Measurements from ENCODE around the gene PAH.

PAH gene

DNA sequence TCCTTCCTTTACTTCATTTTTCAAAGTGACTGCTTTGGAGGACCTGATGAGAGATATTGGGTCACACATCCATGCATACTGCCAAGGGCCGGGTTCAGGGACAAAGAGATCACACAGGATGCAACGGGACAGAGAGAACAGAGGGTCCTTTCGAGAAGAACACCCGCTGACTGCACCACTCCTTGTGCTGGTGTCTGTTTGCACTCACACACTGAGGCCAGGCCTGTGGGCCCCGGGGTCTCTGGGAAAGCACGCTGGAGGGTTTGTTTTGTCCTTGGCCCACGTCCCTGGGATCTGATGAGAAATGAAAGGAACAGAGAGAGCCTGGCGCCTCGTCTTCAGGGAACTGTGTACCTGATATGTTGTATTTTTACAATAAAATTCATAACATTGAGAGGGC lies 42.2 kb downstream of the PAH start:
- Histone ChIP-seq H3K36me3 (ENCODE audit: control insufficient read depth, insufficient read depth, low read length) (no peaks in the 10 kb centered on the region), H3K27ac (ENCODE audit: insufficient read depth, low read depth, low read length, poor library complexity, severe bottlenecking) (peak overlapping the region; percentile 44), H3K27me3 (ENCODE audit: control insufficient read depth, insufficient read depth, low read length, poor library complexity, severe bottlenecking) (no peaks in the 10 kb centered on the region), H3K9me3 (ENCODE audit: control insufficient read depth, low read length) (no peaks in the 10 kb centered on the region), H3K4me1 (ENCODE audit: control insufficient read depth, insufficient read depth, low read length) (peaks cover 22% of the 10 kb centered on the region), H3K4me3 (ENCODE audit: insufficient read depth, low read depth, low read length) (no peak overlapping the region)
- 61 to 76% methylated on average over 8 to 9 of the region's 9 CpGs for WGBS, 2 experiments

DNA sequence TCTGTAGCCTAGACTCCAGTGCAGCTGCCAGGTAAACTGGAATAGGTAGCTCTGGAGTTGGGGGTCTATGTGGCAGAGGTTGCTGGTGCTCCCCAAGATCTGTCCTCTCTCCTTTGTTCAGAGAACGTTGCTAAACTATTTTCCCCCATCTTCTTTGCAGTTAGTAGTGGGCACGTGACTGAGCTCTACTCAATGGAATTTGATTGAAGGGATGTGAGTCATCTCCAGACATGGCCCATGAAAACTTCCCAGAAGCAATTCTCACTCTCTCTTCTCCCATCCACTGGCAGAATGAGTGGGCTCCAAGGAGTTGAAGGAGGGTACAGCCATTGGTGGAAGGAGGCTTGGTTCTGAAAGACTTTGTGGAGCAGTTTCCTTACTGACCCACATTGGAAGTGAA lies 44.0 kb downstream of the PAH start:
- Histone ChIP-seq H3K36me3 (ENCODE audit: control insufficient read depth, insufficient read depth, low read length) (no peaks in the 10 kb centered on the region), H3K27me3 (ENCODE audit: control insufficient read depth, insufficient read depth, low read length, poor library complexity, severe bottlenecking) (no peaks in the 10 kb centered on the region), H3K4me1 (ENCODE audit: control insufficient read depth, insufficient read depth, low read length) (peaks cover 22% of the 10 kb centered on the region), H3K9me3 (ENCODE audit: control insufficient read depth, low read length) (no peaks in the 10 kb centered on the region), H3K4me3 (ENCODE audit: insufficient read depth, low read depth, low read length) (no peak overlapping the region), H3K27ac (ENCODE audit: insufficient read depth, low read depth, low read length, poor library complexity, severe bottlenecking) (no peak overlapping the region)
- WGBS, 2 experiments, result 74% methylated on average over 2 of the region's 2 CpGs; no CpG with 5 or more reads in 1 of the 2 experiments

DNA sequence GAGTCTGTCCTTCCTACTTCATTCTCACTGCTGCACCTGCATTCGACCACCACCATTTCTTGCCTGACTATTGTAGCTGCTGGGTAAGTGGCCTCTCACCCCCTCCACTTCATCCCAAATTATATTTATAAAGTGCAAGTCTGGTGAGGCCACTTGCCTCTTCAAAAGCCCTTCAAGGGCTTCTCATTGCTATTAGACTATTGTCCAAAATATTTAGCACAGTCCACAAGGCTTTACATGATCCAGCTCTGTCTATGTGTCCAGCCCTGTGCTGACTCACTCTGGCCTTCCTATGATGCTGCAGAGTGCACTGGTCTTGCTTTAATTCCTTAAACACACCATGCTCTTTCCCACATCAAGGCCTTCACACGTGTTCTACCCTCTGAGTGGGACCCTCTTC lies 46.0 kb downstream of the PAH start:
- H3K36me3 ChIP-seq (ENCODE audit: control insufficient read depth, insufficient read depth, low read length), result no peaks in the 10 kb centered on the region
- no peaks in the 10 kb centered on the region for H3K9me3 ChIP-seq (ENCODE audit: control insufficient read depth, low read length)

GRCh38 chr12:102869571-102869970 lies 47.5 kb downstream of the PAH start:
- Histone ChIP-seq H3K9me3 (ENCODE audit: control insufficient read depth, low read length) (no peaks in the 10 kb centered on the region), H3K27ac (ENCODE audit: insufficient read depth, low read depth, low read length, poor library complexity, severe bottlenecking) (no peak overlapping the region), H3K27me3 (ENCODE audit: control insufficient read depth, insufficient read depth, low read length, poor library complexity, severe bottlenecking) (no peaks in the 10 kb centered on the region), H3K36me3 (ENCODE audit: control insufficient read depth, insufficient read depth, low read length) (no peaks in the 10 kb centered on the region), H3K4me3 (ENCODE audit: insufficient read depth, low read depth, low read length) (no peak overlapping the region), H3K4me1 (ENCODE audit: control insufficient read depth, insufficient read depth, low read length) (peaks cover 10% of the 10 kb centered on the region)
- 26 to 31% methylated on average over 3 of the region's 3 CpGs for WGBS, 2 experiments

More for the DNA sequence above, 46.0 kb downstream of the PAH start:
- Histone ChIP-seq H3K4me3 (ENCODE audit: insufficient read depth, low read depth, low read length) (no peak overlapping the region), H3K27ac (ENCODE audit: insufficient read depth, low read depth, low read length, poor library complexity, severe bottlenecking) (no peak overlapping the region), H3K4me1 (ENCODE audit: control insufficient read depth, insufficient read depth, low read length) (peaks cover 19% of the 10 kb centered on the region), H3K27me3 (ENCODE audit: control insufficient read depth, insufficient read depth, low read length, poor library complexity, severe bottlenecking) (no peaks in the 10 kb centered on the region)
- WGBS, 2 experiments, result 80 to 81% methylated on average over 2 of the region's 2 CpGs

GRCh38 chr12:102865821-102866615 lies 51.0 kb downstream of the PAH start:
- Histone ChIP-seq H3K27ac (ENCODE audit: insufficient read depth, low read depth, low read length, poor library complexity, severe bottlenecking) (no peak overlapping the region), H3K27me3 (ENCODE audit: control insufficient read depth, insufficient read depth, low read length, poor library complexity, severe bottlenecking) (no peaks in the 10 kb centered on the region), H3K4me3 (ENCODE audit: insufficient read depth, low read depth, low read length) (no peak overlapping the region), H3K9me3 (ENCODE audit: control insufficient read depth, low read length) (no peaks in the 10 kb centered on the region), H3K36me3 (ENCODE audit: control insufficient read depth, insufficient read depth, low read length) (no peaks in the 10 kb centered on the region), H3K4me1 (ENCODE audit: control insufficient read depth, insufficient read depth, low read length) (peaks cover 7% of the 10 kb centered on the region)
- 88 to 97% methylated on average over 3 to 6 of the region's 6 CpGs for WGBS, 2 experiments

- Histone ChIP-seq H3K9me3 (ENCODE audit: control insufficient read depth, low read length) (no peaks in the 10 kb centered on the region), H3K27me3 (ENCODE audit: control insufficient read depth, insufficient read depth, low read length, poor library complexity, severe bottlenecking) (no peaks in the 10 kb centered on the region), H3K4me3 (ENCODE audit: insufficient read depth, low read depth, low read length) (no peak overlapping the region), H3K36me3 (ENCODE audit: control insufficient read depth, insufficient read depth, low read length) (no peaks in the 10 kb centered on the region), H3K4me1 (ENCODE audit: control insufficient read depth, insufficient read depth, low read length) (peaks cover 7% of the 10 kb centered on the region), H3K27ac (ENCODE audit: insufficient read depth, low read depth, low read length, poor library complexity, severe bottlenecking) (no peak overlapping the region)
- 94 to 95% methylated on average over 2 of the region's 2 CpGs for WGBS, 2 experiments
Measured at GRCh38 chr12:102862486-102862885, 54.6 kb downstream of the PAH start.

GRCh38 chr12:102851246-102851645 lies 65.8 kb downstream of the PAH start:
- WGBS, 2 experiments, result 88 to 91% methylated on average over 2 of the region's 2 CpGs
- H3K9me3 ChIP-seq (ENCODE audit: control insufficient read depth, low read length), result no peaks in the 10 kb centered on the region

GRCh38 chr12:102849722-102850447 lies 67.2 kb downstream of the PAH start:
- no peaks in the 10 kb centered on the region for H3K4me1 ChIP-seq (ENCODE audit: control insufficient read depth, insufficient read depth, low read length)
- no peak overlapping the region for H3K27ac ChIP-seq (ENCODE audit: insufficient read depth, low read depth, low read length, poor library complexity, severe bottlenecking)
- H3K4me3 ChIP-seq (ENCODE audit: insufficient read depth, low read depth, low read length), result no peak overlapping the region
- 85 to 97% methylated on average over 4 of the region's 4 CpGs for WGBS, 2 experiments
- no peaks in the 10 kb centered on the region for H3K27me3 ChIP-seq (ENCODE audit: control insufficient read depth, insufficient read depth, low read length, poor library complexity, severe bottlenecking)
- H3K9me3 ChIP-seq (ENCODE audit: control insufficient read depth, low read length), result no peaks in the 10 kb centered on the region
- H3K36me3 ChIP-seq (ENCODE audit: control insufficient read depth, insufficient read depth, low read length), result no peaks in the 10 kb centered on the region

More at GRCh38 chr12:102851246-102851645, 65.8 kb downstream of the PAH start:
- Histone ChIP-seq H3K27ac (ENCODE audit: insufficient read depth, low read depth, low read length, poor library complexity, severe bottlenecking) (no peak overlapping the region), H3K36me3 (ENCODE audit: control insufficient read depth, insufficient read depth, low read length) (no peaks in the 10 kb centered on the region), H3K4me3 (ENCODE audit: insufficient read depth, low read depth, low read length) (no peak overlapping the region), H3K4me1 (ENCODE audit: control insufficient read depth, insufficient read depth, low read length) (no peaks in the 10 kb centered on the region), H3K27me3 (ENCODE audit: control insufficient read depth, insufficient read depth, low read length, poor library complexity, severe bottlenecking) (no peaks in the 10 kb centered on the region)

- 91 to 92% methylated on average over 3 of the region's 3 CpGs for WGBS, 2 experiments
- Histone ChIP-seq H3K36me3 (ENCODE audit: control insufficient read depth, insufficient read depth, low read length) (no peaks in the 10 kb centered on the region), H3K27ac (ENCODE audit: insufficient read depth, low read depth, low read length, poor library complexity, severe bottlenecking) (no peak overlapping the region), H3K9me3 (ENCODE audit: control insufficient read depth, low read length) (no peaks in the 10 kb centered on the region), H3K4me1 (ENCODE audit: control insufficient read depth, insufficient read depth, low read length) (no peaks in the 10 kb centered on the region), H3K27me3 (ENCODE audit: control insufficient read depth, insufficient read depth, low read length, poor library complexity, severe bottlenecking) (no peaks in the 10 kb centered on the region), H3K4me3 (ENCODE audit: insufficient read depth, low read depth, low read length) (no peak overlapping the region)
Measured at GRCh38 chr12:102848832-102849231, 68.2 kb downstream of the PAH start.

DNA sequence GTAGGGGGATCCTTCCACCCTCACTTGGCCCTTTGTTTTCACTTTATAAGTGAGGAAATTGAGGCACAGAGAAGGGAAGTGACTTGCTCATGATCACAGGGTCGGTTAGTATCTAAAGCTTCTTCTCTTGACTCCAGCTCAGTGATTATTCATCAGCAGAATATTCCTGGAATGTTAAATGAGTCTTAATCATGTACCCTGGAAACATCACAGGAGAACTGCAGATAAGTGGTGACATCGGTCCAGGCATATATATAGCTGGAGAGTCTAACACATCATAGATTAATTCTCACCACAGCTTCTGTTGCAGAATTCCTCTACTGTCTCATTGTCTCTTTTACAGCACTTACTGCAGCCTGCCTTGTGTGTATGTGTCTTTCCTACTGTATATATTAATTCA lies 69.9 kb downstream of the PAH start:
- Histone ChIP-seq H3K4me3 (ENCODE audit: insufficient read depth, low read depth, low read length) (no peak overlapping the region), H3K27me3 (ENCODE audit: control insufficient read depth, insufficient read depth, low read length, poor library complexity, severe bottlenecking) (no peaks in the 10 kb centered on the region), H3K27ac (ENCODE audit: insufficient read depth, low read depth, low read length, poor library complexity, severe bottlenecking) (no peak overlapping the region), H3K4me1 (ENCODE audit: control insufficient read depth, insufficient read depth, low read length) (no peaks in the 10 kb centered on the region), H3K9me3 (ENCODE audit: control insufficient read depth, low read length) (no peaks in the 10 kb centered on the region), H3K36me3 (ENCODE audit: control insufficient read depth, insufficient read depth, low read length) (no peaks in the 10 kb centered on the region)
- WGBS, 2 experiments, result 81 to 83% methylated on average over 2 of the region's 2 CpGs

Measured in ectodermal cell (in vitro differentiated cells).